ENCODE results near the gene AMN1.
"Not testable (repeated sequence)": the region's sequence is repeated elsewhere in the genome, so short reads cannot be mapped to it uniquely, and the experiment has no call there.

Gene AMN1

DNA sequence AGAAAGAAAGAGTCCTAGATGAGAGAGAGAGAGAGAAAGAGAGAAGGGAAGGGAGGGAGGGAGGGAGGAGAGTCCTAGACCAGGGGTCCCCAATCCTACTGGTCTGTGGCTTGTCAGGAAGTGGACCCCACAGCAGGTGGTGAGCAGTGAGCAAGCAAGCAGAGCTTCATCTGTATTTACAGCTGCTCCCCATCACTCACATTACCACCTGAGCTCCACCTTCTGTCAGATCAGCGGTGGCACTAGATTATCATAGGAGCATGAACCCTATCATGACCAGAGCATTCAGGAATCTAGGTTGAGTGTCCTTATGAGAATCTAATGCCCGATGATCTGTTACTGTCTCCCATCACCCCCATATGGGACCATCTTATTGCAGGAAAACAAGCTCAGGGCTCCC is 39.2 kb upstream of the AMN1 start:
- Histone ChIP-seq H3K4me3 (ENCODE audit: low read depth, low read length) (no peak overlapping the region), H3K27ac (no peak overlapping the region), H3K36me3 (no peaks in the 10 kb centered on the region), H3K9me3 (ENCODE audit: severe bottlenecking) (no peaks in the 10 kb centered on the region), H3K27me3 (ENCODE audit: insufficient read depth, low read depth, severe bottlenecking) (no peaks in the 10 kb centered on the region)
- TF ChIP-seq, protein P1, sequence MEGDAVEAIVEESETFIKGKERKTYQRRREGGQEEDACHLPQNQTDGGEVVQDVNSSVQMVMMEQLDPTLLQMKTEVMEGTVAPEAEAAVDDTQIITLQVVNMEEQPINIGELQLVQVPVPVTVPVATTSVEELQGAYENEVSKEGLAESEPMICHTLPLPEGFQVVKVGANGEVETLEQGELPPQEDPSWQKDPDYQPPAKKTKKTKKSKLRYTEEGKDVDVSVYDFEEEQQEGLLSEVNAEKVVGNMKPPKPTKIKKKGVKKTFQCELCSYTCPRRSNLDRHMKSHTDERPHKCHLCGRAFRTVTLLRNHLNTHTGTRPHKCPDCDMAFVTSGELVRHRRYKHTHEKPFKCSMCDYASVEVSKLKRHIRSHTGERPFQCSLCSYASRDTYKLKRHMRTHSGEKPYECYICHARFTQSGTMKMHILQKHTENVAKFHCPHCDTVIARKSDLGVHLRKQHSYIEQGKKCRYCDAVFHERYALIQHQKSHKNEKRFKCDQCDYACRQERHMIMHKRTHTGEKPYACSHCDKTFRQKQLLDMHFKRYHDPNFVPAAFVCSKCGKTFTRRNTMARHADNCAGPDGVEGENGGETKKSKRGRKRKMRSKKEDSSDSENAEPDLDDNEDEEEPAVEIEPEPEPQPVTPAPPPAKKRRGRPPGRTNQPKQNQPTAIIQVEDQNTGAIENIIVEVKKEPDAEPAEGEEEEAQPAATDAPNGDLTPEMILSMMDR (IDR thresholded peaks at IDR 0.05; ENCODE audit: low read depth, low read length) = no peak
- no peak for DNase-seq

DNA sequence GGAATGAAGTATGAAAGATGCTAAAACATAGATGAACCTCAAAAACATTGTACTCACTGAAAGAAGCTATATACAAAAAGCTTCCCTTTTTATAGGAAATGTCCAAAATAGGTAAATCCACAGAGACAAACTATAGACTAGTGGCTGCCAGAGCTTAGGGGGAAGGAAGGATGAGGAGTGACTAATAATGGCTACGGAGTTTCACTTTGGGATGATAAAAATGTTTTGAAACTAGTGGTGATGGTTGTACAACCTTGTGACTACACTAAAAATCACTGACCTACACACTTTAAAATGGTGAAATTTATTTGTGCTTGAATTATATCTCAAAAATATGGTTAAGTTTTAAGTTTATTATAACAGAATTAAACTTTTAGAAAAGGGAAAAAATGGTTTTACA is 37.1 kb upstream of the AMN1 start:
- Histone ChIP-seq H3K9me3 (ENCODE audit: severe bottlenecking) (no peaks in the 10 kb centered on the region), H3K4me3 (ENCODE audit: low read depth, low read length) (no peak overlapping the region), H3K27ac (no peak overlapping the region), H3K36me3 (no peaks in the 10 kb centered on the region), H3K27me3 (ENCODE audit: insufficient read depth, low read depth, severe bottlenecking) (no peaks in the 10 kb centered on the region)
- no peak for DNase-seq
- TF ChIP-seq, protein P1 (IDR thresholded peaks at IDR 0.05; ENCODE audit: low read depth, low read length) = no peak

DNA sequence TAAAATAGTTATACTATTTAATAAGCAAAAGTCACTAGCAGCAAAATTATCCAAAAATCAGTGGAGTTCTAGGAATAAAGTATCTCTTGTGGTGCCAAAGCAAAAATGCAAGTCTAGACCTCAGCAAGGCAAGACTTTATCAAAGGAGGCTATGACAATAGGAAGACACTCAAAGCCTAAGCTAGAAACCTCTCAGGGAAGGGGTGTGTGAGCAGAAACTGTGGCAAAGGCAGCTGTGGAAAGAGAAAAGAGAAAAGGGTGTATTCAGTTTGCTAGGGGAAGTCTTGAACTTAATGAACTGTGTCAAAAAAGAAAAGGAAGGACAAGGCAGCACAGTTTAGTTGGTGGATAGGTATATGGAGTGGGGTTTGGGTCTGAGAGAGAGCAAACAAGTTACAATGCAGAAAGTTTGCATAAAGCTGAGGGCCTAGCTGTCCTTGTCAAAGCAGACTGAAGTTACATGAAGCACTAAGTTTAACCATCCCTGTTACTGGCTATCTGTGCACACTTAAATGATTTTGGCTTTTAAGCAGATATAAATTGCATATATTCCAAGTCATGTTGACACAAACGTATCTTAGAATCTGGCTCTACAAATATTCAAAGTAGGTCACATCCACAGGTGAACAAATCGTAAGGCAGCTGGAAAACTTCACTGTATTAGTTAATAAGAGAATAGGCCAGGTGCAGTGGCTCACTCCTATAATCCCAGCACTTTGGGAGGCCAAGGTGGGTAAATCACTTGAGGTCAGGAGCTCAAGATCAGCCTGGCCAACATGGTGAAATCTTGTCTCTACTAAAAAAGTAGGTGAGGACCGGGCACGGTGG is 31.0 kb upstream of the AMN1 start:
- no peak overlapping the region for H3K4me3 ChIP-seq (ENCODE audit: low read depth, low read length)
- TF ChIP-seq, protein P1 (IDR thresholded peaks at IDR 0.05; ENCODE audit: low read depth, low read length) = no peak
- H3K9me3 ChIP-seq (ENCODE audit: severe bottlenecking) = no peaks in the 10 kb centered on the region
- H3K36me3 ChIP-seq = no peaks in the 10 kb centered on the region
- H3K27ac ChIP-seq = no peak overlapping the region
- no peak for DNase-seq
- no peaks in the 10 kb centered on the region for H3K27me3 ChIP-seq (ENCODE audit: insufficient read depth, low read depth, severe bottlenecking)

DNA sequence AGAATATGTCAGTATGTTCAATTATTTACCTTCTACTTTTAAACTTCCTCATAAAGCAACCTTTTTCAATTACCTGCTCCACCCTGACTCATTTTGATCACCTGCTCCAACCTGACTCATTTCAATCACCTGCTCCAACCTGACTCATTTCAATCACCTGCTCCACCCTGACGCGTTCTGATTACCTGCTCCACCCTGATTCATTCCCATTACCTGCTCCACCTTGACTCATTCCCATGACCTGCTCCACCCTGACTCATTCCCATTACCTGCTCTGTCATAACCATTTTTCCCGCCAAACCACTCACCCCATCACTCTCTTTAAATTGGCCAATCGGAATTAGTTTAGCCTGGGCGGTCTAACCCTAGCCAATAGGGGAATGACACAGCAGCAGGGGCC is 29.5 kb upstream of the AMN1 start:
- not testable (repeated sequence) for DNase-seq; H3K27ac ChIP-seq; H3K4me3 ChIP-seq (ENCODE audit: low read depth, low read length); H3K9me3 ChIP-seq (ENCODE audit: severe bottlenecking); H3K27me3 ChIP-seq (ENCODE audit: insufficient read depth, low read depth, severe bottlenecking); H3K36me3 ChIP-seq

DNA sequence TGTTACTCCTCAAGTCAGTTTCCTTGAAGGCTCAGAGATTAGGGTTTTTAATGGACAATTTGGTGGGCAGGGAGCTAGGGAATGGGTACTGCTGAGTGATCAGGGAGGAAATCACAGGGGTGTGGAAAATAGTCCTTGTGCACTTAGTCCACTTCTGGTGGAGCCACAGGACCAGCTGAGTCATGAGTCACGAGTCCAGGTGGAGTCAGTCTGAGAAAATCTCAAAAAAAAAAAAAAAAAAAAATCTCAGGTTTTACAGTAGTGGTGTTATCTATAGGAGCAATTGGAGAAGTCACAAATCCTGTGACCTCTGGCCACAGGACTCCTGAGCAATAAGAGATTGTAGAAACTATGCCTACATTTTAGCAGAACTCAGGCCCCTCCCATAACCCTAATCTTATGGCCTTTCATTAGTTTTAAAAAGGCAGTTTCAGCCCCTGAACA is 28.2 kb upstream of the AMN1 start:
- H3K9me3 ChIP-seq (ENCODE audit: severe bottlenecking) = no peaks in the 10 kb centered on the region
- TF ChIP-seq, protein P1 (IDR thresholded peaks at IDR 0.05; ENCODE audit: low read depth, low read length) = no peak
- H3K27me3 ChIP-seq (ENCODE audit: insufficient read depth, low read depth, severe bottlenecking) = no peaks in the 10 kb centered on the region
- H3K27ac ChIP-seq = no peak overlapping the region
- no peaks in the 10 kb centered on the region for H3K36me3 ChIP-seq
- H3K4me3 ChIP-seq (ENCODE audit: low read depth, low read length) = no peak overlapping the region
- no peak for DNase-seq

DNA sequence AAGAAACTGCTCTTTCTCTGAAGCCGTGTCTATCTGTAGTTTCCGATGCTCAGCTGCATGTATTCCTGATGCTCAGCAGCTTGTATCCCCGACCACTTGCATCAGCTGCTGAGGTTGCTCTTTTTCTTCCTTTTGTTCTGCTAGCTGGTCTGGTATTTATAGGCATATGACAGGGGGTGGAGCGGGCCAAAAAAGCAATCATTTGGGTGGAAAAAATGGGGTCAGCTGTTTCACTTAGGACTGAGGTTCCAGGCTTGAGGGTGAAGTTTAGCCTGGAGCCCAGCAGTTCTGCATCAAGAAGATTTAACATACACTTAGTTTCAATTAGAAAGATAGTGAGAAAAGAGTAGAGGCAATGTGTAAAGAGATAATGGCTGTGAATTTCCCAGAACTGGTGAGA is 23.6 kb upstream of the AMN1 start:
- Histone ChIP-seq H3K27me3 (ENCODE audit: insufficient read depth, low read depth, severe bottlenecking) (no peaks in the 10 kb centered on the region), H3K4me3 (ENCODE audit: low read depth, low read length) (no peak overlapping the region), H3K27ac (no peak overlapping the region), H3K9me3 (ENCODE audit: severe bottlenecking) (no peaks in the 10 kb centered on the region), H3K36me3 (no peaks in the 10 kb centered on the region)
- no peak for DNase-seq
- TF ChIP-seq, protein P1 (IDR thresholded peaks at IDR 0.05; ENCODE audit: low read depth, low read length) = no peak
